ENCODE results near the gene C19orf81.

The C19orf81 gene

GRCh38 chr19:50686310-50687032 is 37.2 kb downstream of the C19orf81 start:
- no peak for DNase-seq

DNA sequence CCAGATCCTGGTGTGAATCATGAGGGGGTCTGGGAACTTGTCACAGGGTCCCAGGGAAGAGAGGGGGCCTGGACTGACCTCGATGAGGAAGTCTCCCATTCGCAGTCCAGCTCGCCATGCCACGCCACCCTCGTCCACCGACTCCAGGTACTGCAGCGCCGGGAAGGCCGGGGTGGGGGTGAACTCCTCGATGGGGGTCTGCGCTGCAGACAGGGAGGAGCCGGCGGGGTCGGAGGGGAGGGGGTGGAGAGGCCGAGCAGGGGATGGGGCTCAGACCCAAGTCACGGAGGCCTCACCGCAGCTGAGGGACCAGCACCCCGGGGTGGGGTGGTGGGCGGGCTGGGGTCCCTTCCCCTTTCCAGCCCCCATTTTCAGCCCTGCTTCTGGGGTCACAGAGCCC is 39.5 kb downstream of the C19orf81 start:
- DNase-seq, result no peak

GRCh38 chr19:50690439-50690838 is 41.2 kb downstream of the C19orf81 start:
- no peak for DNase-seq

GRCh38 chr19:50693064-50693975 is 44.1 kb downstream of the C19orf81 start:
- no peak for DNase-seq

- no peak for DNase-seq
Measured at GRCh38 chr19:50694815-50695145, 45.5 kb downstream of the C19orf81 start.

- DNase-seq, result peak; percentile 46 to 48
Measured at GRCh38 chr19:50695251-50696093, 46.2 kb downstream of the C19orf81 start.

- DNase-seq, result no peak
Measured at GRCh38 chr19:50696094-50696483, 46.8 kb downstream of the C19orf81 start.

- no peak for DNase-seq
Measured at GRCh38 chr19:50697414-50698124, 48.3 kb downstream of the C19orf81 start.

DNA sequence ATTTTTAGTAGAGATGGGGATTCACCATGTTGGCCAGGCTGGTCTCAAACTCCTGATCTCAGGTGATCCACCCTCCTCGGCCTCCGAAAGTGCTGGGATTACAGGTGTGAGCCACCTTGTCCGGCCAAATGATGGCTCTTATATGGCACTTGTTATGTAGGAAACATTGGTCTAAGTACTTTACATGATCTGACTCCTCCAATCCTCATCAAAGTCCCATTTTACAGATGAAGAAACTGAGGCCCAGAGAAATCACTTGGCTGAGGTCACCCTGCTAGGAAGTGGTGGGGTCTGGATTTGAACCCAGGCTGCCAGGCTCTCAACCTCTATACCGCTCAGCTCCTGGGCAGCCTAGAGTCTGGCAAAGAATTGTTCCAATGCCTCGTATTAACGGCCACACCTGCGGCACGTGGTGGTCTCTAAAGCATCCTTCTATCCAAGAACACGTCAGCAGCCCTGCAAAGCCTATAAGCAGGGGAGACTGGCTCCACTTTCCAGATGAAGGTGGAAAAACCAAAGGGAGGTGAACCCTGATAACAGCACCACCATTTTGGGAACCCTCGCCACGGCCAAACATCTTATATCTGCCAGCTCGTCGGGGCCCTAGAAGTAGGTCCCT is 52.2 kb downstream of the C19orf81 start:
- DNase-seq, result no peak

- no peak for DNase-seq
Measured at GRCh38 chr19:50702158-50702870, 53.1 kb downstream of the C19orf81 start.

- peak; percentile 74 to 75 for DNase-seq
Measured at GRCh38 chr19:50702871-50703829, 53.9 kb downstream of the C19orf81 start.

DNA sequence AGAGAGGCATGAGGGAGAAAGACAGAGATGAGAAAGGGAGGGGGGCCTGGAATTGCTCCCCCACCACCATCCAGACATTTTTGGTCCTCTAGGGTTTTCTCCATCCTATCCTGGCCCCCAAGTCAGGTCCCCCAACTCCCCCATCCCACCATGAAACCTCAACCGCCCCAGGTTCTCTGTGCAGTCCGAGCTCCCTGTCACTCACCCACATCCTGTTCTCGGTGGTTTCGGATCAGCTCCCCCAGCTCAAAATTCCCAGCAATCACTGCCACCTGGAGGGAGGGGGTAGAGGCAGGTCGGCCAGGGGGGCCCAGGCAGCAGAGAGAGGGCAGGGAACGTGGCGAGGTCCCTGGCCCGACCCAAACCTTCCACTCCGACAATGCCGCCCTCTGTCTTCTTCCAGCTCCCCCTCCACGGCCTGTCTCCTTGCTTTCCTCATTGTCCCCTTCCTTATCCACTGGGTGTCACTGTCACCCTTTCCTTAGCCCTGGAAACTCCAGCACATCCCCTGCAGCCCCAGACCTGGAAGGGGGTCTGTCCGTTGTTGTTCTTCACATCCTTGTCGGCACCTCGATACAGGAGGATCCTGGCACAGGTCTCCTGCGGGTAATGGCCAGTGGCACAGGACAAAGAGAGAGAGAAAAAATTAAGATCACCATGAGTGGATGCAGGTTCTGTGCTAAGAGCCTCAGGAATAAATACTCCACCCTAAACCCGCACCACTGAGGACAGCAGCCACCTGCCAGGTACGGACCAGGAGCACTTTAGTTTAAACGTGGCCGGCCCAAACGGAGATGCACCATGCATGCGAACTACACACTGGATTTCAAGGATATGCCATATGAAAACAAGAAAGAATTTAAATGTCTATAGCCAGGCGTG is 54.9 kb downstream of the C19orf81 start:
- peak; percentile 65 to 69 for DNase-seq

GRCh38 chr19:50705422-50706019 is 56.3 kb downstream of the C19orf81 start:
- DNase-seq, result peak; percentile 84 to 92

- DNase-seq, result no peak
Measured at GRCh38 chr19:50706387-50706786, 57.1 kb downstream of the C19orf81 start.

GRCh38 chr19:50708179-50708879 is 59.1 kb downstream of the C19orf81 start:
- no peak for DNase-seq
